HL-60 (cell line): ENCODE results near the gene RRP15.

Experiments used
- POLR2AphosphoS5 ChIP-seq: IDR thresholded peaks from 2 replicates; pipeline ENCODE4 v1.6.1; 2012; ENCODE audit warnings: low read depth
- TF ChIP-seq, protein P1 (sequence below): IDR thresholded peaks from one replicate; pipeline ENCODE4 v1.5.1; 2011; ENCODE audit warnings: low read length, control low read depth, inconsistent platforms; ENCODE audit not compliant: insufficient read depth
- TF ChIP-seq, protein P2 (sequence below): IDR thresholded peaks from 2 replicates; pipeline ENCODE4 v1.6.1; 2012; ENCODE audit warnings: low read depth; ENCODE audit not compliant: insufficient replicate concordance

DNA sequence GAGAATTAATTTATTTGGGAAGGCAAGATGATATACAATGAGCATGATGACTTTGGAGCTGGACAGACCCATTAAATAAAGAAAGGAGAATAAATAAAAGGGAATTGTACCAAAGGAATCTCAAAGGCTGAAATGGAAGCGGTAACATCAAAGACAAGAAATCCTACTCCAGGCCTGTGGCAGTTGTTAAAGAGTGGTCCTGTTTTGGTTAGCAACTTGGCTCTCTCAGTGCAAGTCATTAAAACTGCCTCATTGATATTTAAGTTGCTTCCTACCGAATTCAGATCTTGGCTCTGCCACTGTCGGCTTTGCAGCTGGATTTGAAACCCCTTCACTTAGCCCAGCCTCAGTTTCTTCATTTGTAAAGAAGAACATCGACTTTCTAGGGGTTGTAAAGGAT is 70.2 kb downstream of the RRP15 start:
- TF ChIP-seq, protein P1, sequence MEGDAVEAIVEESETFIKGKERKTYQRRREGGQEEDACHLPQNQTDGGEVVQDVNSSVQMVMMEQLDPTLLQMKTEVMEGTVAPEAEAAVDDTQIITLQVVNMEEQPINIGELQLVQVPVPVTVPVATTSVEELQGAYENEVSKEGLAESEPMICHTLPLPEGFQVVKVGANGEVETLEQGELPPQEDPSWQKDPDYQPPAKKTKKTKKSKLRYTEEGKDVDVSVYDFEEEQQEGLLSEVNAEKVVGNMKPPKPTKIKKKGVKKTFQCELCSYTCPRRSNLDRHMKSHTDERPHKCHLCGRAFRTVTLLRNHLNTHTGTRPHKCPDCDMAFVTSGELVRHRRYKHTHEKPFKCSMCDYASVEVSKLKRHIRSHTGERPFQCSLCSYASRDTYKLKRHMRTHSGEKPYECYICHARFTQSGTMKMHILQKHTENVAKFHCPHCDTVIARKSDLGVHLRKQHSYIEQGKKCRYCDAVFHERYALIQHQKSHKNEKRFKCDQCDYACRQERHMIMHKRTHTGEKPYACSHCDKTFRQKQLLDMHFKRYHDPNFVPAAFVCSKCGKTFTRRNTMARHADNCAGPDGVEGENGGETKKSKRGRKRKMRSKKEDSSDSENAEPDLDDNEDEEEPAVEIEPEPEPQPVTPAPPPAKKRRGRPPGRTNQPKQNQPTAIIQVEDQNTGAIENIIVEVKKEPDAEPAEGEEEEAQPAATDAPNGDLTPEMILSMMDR: no peak
- TF ChIP-seq, protein P2, sequence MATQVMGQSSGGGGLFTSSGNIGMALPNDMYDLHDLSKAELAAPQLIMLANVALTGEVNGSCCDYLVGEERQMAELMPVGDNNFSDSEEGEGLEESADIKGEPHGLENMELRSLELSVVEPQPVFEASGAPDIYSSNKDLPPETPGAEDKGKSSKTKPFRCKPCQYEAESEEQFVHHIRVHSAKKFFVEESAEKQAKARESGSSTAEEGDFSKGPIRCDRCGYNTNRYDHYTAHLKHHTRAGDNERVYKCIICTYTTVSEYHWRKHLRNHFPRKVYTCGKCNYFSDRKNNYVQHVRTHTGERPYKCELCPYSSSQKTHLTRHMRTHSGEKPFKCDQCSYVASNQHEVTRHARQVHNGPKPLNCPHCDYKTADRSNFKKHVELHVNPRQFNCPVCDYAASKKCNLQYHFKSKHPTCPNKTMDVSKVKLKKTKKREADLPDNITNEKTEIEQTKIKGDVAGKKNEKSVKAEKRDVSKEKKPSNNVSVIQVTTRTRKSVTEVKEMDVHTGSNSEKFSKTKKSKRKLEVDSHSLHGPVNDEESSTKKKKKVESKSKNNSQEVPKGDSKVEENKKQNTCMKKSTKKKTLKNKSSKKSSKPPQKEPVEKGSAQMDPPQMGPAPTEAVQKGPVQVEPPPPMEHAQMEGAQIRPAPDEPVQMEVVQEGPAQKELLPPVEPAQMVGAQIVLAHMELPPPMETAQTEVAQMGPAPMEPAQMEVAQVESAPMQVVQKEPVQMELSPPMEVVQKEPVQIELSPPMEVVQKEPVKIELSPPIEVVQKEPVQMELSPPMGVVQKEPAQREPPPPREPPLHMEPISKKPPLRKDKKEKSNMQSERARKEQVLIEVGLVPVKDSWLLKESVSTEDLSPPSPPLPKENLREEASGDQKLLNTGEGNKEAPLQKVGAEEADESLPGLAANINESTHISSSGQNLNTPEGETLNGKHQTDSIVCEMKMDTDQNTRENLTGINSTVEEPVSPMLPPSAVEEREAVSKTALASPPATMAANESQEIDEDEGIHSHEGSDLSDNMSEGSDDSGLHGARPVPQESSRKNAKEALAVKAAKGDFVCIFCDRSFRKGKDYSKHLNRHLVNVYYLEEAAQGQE: no peak
- no peak for TF ChIP-seq POLR2AphosphoS5
